ENCODE measurements around the gene KRT79.
"Not testable (repeated sequence)": the region's sequence is repeated elsewhere in the genome, so short reads cannot be mapped to it uniquely, and the experiment has no call there.

DNA sequence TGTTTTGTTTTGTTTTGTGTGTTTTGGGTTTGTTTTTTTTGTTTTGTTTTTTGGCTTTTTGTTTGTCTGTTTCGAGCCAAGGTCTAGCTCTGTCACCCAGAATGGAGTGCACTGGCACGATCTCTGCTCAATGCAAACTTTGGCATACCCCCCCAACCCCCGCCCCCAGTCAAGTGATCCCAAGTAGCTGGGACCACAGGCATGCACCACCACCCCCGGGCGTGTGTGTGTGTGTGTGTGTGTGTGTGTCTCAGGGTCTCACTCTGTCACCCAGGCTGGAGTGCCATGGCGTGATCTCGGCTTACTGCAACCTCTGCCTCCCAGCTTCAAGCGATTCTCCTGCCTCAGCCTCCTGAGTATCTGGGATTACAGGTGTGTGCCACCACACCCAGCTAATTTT is 46.4 kb upstream of the KRT79 start:
- not testable (repeated sequence) for TF ChIP-seq ARNTL (CRISPR knock-in tag; IDR thresholded peaks at IDR 0.05; ENCODE audit: borderline replicate concordance, low read depth); CREB5 (CRISPR knock-in tag; IDR thresholded peaks at IDR 0.05; ENCODE audit: low read depth); RARB (CRISPR knock-in tag; IDR thresholded peaks at IDR 0.05); OSR1 (CRISPR knock-in tag; IDR thresholded peaks at IDR 0.05); TCF4 (CRISPR knock-in tag; IDR thresholded peaks at IDR 0.05; ENCODE audit: borderline replicate concordance); TSHZ2 (CRISPR knock-in tag; IDR thresholded peaks at IDR 0.05); ZFP30 (CRISPR knock-in tag; IDR thresholded peaks at IDR 0.05); GLIS3 (CRISPR knock-in tag; IDR thresholded peaks at IDR 0.05); CSDC2 (CRISPR knock-in tag; IDR thresholded peaks at IDR 0.05); ZFP3 (CRISPR knock-in tag; IDR thresholded peaks at IDR 0.05); CSRNP3 (CRISPR knock-in tag; IDR thresholded peaks at IDR 0.05)
- TF ChIP-seq, protein P1, sequence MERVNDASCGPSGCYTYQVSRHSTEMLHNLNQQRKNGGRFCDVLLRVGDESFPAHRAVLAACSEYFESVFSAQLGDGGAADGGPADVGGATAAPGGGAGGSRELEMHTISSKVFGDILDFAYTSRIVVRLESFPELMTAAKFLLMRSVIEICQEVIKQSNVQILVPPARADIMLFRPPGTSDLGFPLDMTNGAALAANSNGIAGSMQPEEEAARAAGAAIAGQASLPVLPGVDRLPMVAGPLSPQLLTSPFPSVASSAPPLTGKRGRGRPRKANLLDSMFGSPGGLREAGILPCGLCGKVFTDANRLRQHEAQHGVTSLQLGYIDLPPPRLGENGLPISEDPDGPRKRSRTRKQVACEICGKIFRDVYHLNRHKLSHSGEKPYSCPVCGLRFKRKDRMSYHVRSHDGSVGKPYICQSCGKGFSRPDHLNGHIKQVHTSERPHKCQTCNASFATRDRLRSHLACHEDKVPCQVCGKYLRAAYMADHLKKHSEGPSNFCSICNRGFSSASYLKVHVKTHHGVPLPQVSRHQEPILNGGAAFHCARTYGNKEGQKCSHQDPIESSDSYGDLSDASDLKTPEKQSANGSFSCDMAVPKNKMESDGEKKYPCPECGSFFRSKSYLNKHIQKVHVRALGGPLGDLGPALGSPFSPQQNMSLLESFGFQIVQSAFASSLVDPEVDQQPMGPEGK (CRISPR knock-in tag; IDR thresholded peaks at IDR 0.05; ENCODE audit: borderline replicate concordance) = not testable (repeated sequence)
- TF ChIP-seq, protein P2, sequence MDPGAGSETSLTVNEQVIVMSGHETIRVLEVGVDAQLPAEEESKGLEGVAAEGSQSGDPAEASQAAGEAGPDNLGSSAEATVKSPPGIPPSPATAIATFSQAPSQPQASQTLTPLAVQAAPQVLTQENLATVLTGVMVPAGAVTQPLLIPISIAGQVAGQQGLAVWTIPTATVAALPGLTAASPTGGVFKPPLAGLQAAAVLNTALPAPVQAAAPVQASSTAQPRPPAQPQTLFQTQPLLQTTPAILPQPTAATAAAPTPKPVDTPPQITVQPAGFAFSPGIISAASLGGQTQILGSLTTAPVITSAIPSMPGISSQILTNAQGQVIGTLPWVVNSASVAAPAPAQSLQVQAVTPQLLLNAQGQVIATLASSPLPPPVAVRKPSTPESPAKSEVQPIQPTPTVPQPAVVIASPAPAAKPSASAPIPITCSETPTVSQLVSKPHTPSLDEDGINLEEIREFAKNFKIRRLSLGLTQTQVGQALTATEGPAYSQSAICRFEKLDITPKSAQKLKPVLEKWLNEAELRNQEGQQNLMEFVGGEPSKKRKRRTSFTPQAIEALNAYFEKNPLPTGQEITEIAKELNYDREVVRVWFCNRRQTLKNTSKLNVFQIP (CRISPR knock-in tag; IDR thresholded peaks at IDR 0.05; ENCODE audit: borderline replicate concordance, low read depth) = not testable (repeated sequence)

All from SK-N-SH treated with all-trans-retinoic acid at 6 μM for 48 hours (cell line).